HG03103 (cell line): Measurements from ENCODE around the gene CTBP1.
A peak's percentile ranks its signal among the peaks of the same experiment; 100 is the strongest.

ENCODE experiments used
- ATAC-seq: cut with Tn5 transposase; IDR thresholded peaks from one replicate; pipeline ENCODE4 v1.9.1; 2021; ENCODE audit warnings: low read depth; ENCODE audit not compliant: unreplicated experiment

Gene CTBP1

DNA sequence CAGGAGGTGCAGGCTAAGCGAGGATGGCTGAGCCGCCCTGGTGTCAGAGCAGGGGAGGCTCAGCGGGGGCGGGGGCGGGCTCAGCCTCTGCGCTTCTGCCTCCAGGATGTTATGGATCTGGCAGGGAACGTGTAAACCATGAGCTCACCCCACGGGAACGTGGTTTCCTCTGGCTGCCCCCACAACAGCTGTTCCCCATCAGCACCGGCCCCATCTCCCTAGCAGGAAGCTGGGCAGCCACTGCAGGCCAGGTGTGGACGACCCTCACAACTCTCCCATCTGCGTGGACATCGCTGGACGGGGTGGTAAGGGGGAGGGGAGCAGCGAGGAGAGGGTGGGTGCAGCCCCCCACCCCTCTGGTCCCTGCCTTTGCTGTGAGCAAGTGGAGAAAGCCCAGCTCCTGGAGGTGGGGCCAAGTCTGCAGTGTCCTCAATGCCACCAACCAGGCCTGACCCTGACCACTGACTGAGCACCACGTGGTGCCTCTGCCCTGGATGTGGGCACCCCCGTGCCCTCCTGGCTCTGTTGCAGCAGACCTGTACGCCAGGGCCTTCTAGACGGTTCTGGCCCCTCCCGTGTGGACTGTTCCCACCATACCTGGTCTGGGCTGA lies 48.4 kb downstream of the CTBP1 start:
- ATAC-seq: peak; percentile 4

DNA sequence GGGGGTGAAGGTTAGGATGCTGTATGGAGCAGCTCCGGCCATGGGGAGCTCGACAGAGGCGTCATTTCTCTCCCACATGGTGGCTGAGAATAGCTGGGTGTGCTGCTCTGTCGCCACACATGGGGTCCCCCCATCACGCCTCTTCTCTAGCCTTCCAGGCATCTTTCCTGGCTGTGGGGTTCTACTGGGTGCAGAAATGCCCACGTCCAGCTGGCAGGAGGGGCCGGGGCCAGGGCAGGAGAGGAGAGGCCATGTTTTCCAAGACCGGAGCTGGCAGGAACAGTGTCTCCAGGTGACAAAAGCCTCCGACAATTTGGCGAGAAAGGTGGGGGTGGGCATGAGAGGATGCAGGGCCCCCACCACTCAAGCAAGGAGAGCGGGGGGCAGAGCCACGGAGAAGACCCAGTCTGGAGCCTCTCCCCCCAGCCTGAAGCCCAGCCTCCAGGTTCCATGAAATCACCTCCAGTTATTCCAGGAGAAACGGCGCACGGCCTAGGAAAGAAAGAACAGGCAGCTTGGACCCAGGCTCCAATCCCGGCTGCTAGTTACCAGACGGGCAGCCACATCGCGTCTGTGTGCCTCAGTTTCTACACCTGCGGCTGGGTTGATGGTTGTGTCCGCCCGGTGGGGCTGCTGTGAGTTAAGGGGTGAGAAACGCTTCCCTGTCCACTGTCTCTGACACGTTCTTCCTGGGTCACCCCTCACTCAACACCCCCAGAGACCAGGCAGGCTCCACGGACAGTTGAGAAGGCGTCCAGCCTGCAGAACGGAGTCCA lies 49.2 kb downstream of the CTBP1 start:
- no peak for ATAC-seq

DNA sequence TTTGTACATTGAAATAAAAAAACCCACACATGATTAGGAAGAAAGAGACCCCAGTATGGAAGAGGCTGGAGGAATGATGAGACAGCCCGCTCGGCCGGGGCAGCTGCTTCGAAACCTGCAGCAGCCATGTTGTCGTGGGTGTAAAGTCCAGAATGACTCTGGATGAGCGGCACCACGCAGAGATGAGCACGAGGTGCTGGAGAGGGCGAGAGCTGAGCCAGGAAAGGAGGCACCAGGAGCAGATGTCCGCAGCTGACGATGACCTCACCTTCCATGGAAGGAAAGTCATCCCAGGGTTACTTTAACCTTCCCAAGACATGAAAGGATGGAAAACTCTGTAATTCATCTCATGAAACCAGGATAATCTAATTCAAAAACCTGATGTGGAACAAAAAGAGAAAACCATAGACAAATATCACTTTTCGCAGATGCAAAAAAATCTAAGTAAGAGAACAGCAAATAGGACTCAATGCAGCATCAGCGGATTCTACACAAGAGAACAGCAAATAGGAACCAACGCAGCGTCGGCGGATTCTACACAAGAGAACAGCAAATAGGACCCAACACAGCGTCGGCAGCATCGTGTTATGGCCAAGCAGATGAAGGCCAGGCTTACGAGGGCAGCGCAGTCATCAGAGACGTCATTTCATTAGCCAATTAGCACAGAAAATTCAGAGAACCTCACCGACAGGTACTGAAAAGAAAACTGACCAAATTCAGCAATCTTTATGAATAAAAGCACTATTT lies 50.7 kb downstream of the CTBP1 start:
- ATAC-seq: no peak

DNA sequence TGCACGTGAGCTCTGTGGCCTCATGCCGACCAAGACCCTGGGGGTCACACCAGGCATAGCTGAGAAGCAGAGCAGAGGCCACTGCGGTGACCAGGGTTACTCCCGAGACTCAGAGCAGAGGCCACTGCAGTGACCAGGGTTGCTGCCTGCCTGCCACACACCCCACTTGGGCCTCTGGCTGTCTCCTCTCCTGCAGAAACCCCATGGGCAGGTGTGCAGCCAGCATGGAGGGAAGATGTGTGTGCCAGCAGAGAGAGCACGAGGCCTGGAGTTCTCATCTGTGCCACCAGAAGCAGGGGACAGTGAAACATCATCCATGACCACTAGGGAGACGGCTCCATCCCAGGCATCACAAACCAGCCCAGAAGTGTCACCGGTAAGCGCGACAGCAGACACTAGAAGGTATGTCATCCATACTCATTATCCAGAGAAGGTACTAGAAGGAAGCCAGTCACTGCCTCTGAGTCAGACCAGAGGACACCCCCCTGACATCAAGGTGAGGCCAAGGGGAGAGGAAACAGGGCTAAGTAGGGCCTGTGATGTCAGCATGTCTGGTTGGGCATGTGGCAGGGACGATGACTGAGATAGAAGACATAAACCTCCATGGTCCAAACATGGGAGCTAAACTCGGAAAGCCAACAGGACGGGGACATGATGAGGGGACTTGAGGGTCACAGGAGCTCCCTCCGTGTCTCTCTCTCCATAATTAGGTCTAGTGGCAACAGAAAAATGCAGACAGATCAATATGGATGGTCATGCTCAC lies 52.3 kb downstream of the CTBP1 start:
- ATAC-seq: no peak

DNA sequence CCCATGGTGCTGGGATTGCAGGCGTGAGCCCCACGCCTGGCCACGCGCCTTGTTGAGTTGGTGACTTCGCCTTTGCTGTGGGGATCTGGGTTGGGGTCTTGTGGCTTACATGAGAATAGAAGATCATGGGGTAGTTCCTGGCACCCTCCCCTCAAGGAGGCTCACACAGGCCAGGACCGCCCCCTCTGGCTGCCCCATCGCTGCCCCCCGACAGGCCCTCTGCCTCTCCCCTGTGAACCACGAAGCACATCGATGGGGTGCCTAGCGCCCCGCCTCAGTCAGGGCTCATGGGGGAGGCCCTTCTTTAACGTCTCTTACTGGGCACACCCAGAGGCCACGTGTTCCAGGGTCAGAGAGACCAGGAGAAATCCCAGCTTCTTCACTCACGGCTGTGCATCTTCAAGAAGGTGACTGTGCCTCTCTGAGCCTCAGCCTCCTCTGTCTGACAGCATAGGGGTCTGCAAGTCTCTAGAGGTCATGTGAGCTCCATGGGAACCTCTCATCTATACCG lies 53.0 kb downstream of the CTBP1 start:
- ATAC-seq: no peak

DNA sequence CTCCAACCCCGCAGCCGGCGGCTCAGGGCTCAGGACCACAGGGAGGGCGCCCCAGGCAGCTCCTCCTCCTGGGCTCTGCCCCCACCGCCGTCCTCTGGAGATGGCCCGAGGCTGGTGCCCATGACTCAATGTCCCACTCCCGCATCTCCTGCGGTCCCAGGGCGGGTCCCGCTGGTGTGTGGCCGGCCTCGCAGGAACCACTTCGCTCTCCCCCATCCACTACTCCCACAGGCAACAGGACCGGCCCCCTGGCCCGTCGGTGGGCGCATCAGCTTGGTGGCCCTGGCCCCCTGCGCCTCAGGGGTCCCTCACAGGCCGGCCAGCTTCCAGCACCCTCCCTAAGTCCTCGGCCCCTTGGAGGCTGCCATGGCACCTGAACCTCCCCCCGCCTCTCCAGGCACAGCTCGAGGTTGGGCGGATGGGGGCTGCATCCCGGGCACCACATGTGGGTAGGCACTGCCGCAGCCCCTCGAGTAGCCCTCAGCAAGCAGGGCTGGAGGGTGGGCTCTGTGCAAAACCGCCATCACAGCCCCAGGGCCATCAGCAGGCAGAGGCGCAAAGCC lies 53.7 kb downstream of the CTBP1 start:
- no peak for ATAC-seq

DNA sequence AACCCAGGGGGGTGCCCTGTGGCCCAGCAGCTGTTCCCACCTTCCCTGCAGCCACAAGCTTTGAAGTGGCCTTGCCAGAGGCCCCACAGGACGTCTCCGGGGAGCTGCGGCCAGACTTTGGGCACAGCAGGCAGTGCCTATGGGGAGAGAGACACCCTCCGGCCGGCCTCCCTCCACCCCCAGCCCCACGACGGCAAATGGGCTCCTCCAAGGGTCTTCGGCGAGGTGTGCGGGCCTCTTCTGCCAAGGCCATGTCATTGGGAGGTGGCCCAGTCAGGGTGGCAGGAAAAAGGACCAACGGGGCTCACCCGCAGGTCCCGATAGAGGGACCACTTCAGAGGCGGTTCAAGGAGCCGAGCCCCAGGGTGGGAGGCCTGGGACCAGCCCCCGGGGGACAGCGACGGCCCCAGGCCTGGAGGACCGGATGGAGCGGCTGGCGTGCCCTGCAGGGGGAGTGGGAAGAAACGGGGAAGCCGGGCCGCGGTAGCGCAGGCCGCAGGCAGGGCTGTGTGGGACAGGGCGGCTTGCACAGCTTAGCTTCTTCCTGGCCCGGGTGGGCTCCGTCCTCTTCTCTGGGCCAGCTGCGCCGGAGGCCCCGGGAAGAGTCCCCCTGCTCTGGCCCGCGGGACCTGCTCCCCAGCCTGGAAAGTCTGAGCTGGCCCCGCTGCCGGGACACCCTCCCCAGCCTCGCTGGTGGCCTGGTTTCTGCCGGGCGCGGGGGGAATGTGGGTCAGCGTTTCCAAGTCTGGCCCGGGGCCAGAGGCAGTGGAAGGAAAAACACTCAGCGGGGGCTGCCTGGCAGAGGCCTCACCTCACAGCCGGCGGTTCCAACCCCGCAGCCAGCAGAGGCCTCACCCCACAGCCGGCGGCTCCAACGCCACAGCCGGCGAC lies 54.7 kb downstream of the CTBP1 start:
- ATAC-seq: no peak

DNA sequence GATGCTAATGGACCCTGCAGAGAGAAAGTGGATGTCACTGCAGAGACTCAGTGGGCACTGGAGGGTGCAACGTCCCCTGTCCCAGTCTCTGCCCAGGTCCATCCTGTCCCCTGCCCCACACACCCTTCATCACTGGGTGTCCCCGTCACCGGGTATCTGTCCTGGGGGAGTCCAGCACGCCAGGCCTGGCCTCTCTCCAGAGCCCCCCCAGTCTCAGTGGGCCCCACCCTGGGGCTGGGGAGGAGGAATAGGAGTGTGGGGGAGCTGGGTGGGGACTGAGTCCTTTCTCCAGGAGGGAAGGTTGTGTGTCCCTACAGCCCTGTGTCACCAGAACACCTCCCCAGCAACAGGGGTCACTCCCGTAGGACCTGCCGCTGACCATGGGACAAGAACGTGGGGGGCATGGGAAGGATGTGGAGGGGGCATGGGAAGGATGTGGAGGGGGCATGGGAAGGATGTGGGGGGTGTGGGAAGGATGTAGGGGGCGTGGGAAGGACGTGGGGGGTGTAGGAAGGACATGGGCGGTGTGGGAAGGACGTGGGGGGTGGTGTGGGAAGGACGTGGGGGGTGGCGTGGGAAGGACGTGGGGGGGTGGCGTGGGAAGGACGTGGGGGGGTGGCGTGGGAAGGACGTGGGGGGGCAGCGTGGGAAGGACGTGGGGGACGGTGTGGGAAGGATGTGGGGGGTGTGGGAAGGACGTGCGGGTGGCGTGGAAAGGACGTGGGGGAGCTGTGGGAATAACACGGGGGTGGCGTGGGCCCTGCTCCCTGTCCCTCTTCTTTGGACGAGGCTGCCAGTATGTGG lies 55.5 kb downstream of the CTBP1 start:
- ATAC-seq: no peak

DNA sequence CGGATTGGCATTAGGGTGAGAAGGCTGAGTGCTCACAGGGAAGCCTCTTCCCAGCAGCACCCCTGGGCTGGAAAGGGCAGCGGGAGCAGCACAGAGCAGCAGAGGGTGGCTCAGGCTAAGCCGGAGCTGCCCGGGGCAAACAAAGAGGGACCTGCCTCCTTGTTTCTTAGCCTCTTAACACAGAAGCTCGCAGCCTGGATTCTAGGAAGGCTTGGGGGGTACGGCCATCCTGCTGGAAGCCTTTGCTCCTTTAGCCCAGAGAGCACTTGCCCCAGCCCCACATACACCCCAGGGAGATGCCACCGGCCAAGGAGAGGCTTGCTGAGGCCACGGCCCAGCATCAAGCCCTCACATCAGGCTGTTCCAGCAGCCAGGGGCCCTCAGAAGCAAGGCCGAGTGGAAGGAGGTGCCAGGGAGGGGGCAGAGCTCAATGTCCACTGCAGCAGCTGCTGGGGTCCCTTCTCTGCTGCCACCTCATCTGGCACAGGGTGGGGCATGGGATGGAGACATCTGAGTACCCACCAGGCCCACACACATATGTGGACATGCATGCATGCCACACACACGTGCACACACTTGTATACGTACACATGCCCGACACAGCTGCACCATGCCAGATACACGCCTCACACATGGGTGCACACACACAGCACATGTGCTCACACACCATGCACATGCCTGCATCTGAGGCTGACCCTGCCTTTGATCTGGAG lies 56.3 kb downstream of the CTBP1 start:
- no peak for ATAC-seq

DNA sequence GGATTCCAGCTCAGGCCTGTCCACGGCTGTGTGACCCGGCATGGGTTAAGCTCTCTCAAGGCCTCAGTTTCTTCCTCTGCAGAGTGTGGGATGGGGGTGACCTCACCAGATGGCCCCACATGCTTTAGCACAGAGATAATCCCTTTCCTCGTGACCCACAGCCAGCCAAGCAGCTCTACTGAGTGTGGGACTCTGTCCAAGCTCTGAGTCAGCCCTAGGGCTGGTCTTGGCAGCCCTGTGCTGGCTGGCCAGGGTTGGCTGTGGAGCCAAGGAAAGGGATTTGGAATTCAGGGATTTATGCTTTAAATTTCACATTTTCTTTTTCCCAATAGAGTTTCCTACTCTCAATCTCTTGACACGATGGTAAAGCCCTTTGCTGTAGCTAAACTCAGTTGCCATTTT lies 56.8 kb downstream of the CTBP1 start:
- no peak for ATAC-seq

DNA sequence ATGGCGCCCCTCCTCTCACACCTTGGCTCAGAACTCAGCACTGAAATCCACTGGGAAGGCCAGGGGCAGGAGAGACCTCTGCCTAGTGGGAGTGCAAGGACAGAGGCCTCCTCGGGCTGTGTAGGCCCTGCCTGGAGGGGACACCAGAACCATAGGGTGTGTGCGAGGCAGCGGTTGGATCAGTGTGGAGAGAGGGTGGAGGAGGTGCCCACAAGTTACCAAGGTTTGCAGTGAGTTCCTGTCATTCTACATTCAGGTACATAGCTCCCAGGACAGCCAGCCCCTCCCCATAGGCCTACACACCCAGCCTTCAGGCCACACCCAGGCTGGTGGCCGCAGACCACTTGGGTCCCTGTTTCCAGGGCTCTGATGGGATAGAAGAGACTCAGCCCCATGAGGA lies 57.3 kb downstream of the CTBP1 start:
- ATAC-seq: no peak

DNA sequence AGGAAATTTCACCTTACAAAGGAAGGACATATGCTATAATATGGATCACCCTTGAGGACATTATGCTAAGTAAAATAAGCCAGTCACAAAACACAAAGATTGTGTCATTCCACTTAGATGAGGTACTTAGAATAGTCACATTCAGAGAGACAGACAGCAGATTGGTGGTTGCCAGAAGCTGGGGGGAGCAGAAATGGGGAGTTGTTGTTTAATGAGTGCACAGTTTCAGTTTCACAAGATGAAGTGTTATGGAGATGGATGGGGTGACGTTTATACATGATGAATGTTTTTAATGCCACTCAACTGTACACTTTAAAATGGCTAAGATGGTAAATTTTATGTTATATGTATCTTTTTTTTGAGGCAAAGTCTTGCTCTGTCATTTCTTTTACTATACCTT lies 61.7 kb downstream of the CTBP1 start:
- peak; percentile 69 for ATAC-seq

DNA sequence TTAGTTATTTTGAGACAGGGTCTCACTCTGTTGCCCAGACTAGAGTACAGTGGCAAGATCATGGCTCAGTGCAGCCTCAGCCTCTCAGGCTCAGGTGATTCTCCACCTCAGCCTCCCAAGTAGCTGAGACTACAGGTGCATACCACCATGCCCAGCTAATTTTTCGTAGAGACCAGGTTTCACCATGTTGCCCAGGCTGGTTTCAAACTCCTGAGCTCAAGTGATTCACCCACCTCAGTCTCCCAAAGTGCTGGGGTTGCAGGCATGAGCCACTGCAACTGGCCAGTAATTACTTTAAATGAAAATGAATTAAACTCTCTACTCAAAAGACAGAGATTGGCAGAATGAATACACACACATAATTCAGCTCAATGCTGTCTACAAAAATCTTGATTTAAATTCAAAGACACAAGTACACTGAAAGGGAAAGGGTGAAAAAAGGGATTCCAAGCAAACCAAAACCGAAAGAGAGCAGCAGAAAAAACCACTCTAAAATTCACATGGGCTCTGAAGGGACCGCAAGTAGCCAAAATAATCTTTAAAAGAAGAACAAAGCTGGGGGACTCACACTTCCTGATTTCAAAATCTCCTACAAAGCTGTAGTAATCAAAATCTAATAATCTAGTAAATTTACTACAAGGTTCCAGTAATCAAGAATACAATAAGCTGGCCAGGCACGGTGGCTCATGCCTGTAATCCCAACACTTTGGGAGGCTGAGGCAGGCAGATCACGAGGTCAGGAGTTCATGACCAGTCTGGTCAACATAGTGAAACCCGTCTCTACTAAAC lies 64.8 kb downstream of the CTBP1 start:
- ATAC-seq: peak; percentile 63

DNA sequence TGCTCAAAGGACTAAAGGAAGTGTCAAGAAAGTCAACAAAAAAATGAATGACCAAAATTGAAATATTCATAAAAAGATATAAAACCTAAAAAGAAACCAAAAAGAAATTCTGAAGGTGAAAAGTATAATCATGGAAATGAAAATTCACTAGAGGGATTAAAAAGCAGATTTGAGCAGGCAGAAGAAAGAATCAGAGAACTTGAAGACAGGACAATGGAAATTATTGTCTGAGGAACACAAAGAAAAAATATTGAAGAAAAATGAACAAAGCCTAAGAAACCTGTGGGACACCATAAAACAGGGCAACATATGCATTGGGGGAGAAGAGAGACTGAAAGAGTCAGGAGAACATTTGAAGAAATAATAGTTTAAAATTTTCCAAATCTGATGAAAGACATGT lies 66.6 kb downstream of the CTBP1 start:
- ATAC-seq: no peak

DNA sequence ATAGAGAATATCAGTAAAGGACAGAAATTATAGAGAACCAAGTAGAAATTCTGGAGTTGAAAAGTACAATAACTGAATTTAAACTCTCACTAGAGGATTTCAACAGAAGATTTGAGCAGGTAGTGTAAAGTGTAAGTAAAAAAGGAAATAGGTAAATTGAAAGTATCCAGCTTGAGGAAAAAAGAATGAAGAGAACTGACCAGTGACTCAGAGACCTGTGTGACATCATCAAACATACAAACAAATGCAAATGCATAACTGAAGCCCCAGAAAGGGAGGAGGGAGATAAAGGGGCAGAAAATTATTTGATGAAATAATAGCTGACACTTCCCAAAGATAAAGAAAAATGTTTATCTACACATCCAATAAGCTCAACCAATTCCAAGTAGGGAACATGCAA lies 68.3 kb downstream of the CTBP1 start:
- ATAC-seq: no peak

DNA sequence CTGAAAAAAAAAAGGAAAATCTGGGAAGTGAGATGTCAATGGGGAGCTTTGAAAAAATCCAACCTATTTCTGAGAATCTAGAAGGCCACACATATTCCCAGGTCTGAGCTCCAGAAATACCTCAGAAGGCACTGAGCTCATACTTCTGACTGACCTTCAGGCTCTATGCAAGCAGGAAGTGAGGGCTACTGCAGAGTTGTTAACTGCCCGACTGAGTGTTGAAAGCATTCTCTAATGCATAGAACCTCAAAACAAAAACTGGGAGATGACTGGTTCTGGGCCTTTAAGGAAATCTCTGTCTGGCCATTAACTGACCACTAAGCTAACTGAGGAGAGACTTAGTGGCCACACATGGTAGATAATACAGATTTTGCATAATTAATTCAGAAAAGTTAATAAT lies 69.0 kb downstream of the CTBP1 start:
- no peak for ATAC-seq

DNA sequence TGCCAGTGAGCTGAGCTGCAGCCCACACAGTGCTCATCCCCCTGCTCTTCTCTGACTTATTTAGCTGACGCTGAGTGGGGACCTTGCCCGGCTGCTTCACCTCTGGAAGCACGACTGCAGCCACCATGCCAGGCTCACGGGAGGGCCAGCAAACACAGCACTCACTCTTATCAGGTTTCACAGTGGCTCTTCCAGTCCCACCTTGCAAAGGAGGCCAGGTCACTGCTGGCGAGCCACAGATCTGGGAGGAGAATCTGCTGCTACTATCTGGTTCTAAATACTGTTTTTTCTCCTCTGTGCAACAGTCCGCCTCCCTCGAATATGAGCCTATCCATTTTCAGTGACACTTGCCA lies 69.9 kb downstream of the CTBP1 start:
- ATAC-seq: no peak
